Activated CD8-positive, alpha-beta T cell treated with anti-CD3 and anti-CD28 coated beads for 36 hours (primary cell): ENCODE measurements around the gene CCDC54. TPM values are rescaled to one million over a fixed set of nuclear protein-coding genes. Genes with fewer than 3 reads are reported as not detected.
"Not testable (repeated sequence)": the region's sequence is repeated elsewhere in the genome, so short reads cannot be mapped to it uniquely, and the experiment has no call there.

ENCODE experiments used
- ATAC-seq: fragments of 200-7000 bp; cut with Tn5 transposase; one replicate; pipeline ENCODE4 v1.10.0; 2021; ENCODE audit warnings: mild to moderate bottlenecking, moderate library complexity
- CTCF ChIA-PET: fragments of 350-600 bp; sonication (Branson Sonifier 250); formaldehyde crosslinking; loops from one replicate; lab custom pipeline; 2021; ENCODE audit warnings: antibody characterized with exemption; lab: Charles Lee
- POLR2A ChIA-PET: fragments of 350-600 bp; sonication (Branson Sonifier 250); formaldehyde crosslinking; loops from one replicate; lab custom pipeline; 2021; ENCODE audit warnings: antibody characterized with exemption; lab: Charles Lee
- DNase-seq: peaks from one replicate; pipeline ENCODE4 v3.0.0-alpha.2; 2020
- H3K27ac Mint-ChIP-seq: one replicate; pipeline ENCODE4 v1.8.0; 2021; ENCODE audit warnings: mild to moderate bottlenecking, mixed read lengths
- H3K27me3 Mint-ChIP-seq: one replicate; pipeline ENCODE4 v1.8.0; 2021; ENCODE audit warnings: mixed read lengths
- H3K36me3 Mint-ChIP-seq: one replicate; pipeline ENCODE4 v1.8.0; 2021; ENCODE audit warnings: low read depth, mixed read lengths
- H3K4me1 Mint-ChIP-seq: one replicate; pipeline ENCODE4 v1.8.0; 2021; ENCODE audit warnings: low read depth, mixed read lengths
- H3K4me3 Mint-ChIP-seq: one replicate; pipeline ENCODE4 v1.8.0; 2021; ENCODE audit warnings: mild to moderate bottlenecking, moderate library complexity, mixed read lengths
- H3K9me3 Mint-ChIP-seq: one replicate; pipeline ENCODE4 v1.8.0; 2021; ENCODE audit warnings: mixed read lengths
- CTCF ChIP-seq: fragments of 200-600 bp; IDR thresholded peaks from one replicate; pipeline ENCODE4 v1.8.0; 2022; ENCODE audit warnings: antibody characterized with exemption, mild to moderate bottlenecking
- intact Hi-C: fragments of 100-400 bp; cut with micrococcal nuclease; formaldehyde crosslinking; loops from one replicate; pipeline ENCODE4 v1.10.0; 2022
- total RNA-seq, 2 experiments: library from RNA; stranded (reverse); gene quantifications; one replicate each; pipeline ENCODE4 v1.2.3, GENCODE V29; 2021

Gene CCDC54
- total RNA-seq: not detected

DNA sequence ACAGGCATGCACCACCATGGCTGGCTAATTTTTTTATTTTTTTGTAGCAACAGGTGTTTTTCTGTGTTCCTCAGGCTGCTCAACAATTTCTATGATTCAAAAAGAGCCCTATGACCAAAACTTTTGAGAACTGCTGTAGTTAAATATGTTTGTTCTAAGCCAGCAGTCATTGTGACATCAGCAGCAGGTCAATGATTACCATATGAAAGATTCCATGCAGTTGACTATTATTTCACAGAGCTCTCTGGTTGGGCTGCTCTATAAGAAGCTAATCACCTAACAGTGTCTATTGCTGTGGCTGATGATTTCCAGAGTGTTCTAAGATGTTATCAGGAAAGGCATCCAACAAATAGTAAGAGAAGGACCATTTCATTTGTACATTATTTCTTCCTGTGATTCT lies at the start of gene CCDC54:
CCDC54 (plus strand) TSS at position 289 of the 400 bp plus-strand sequence. CDS start 149 bp downstream, outside the sequence.
- ChIA-PET CTCF (no interaction called here), POLR2A (no interaction called here)
- H3K27me3 Mint-ChIP-seq: peaks cover 7% of the 10 kb centered on the region
- no peak for DNase-seq
- no peak for TF ChIP-seq CTCF
- intact Hi-C loops: no loop called here
- no peaks in the 10 kb centered on the region for H3K4me1 Mint-ChIP-seq
- H3K27ac Mint-ChIP-seq: no peak within 1 kb of the TSS
- H3K4me3 Mint-ChIP-seq: no peak within 1 kb of the TSS
- H3K36me3 Mint-ChIP-seq: no peaks in the 10 kb centered on the region
- H3K9me3 Mint-ChIP-seq: no peaks in the 10 kb centered on the region
- no peak for ATAC-seq

- POLR2A ChIA-PET: no interaction called here
- CTCF ChIA-PET: interaction anchor here (0.9 to 1.1 kb wide), 2 partner anchors 56 to 93 kb away, joined by 3 to 4 read pairs; no protein-coding TSS in a partner anchor
Measured at GRCh38 chr3:107328069-107328468, 49.2 kb upstream of the CCDC54 start.

GRCh38 chr3:107329088-107329487 lies 48.2 kb upstream of the CCDC54 start:
- DNase-seq (no peak), ATAC-seq (no peak)
- Mint-ChIP-seq H3K4me3 (no peak overlapping the region), H3K27me3 (no peaks in the 10 kb centered on the region), H3K9me3 (no peaks in the 10 kb centered on the region), H3K36me3 (no peaks in the 10 kb centered on the region), H3K4me1 (no peaks in the 10 kb centered on the region), H3K27ac (no peak overlapping the region)
- CTCF ChIA-PET: no interaction called here
- no peak for TF ChIP-seq CTCF
- intact Hi-C loops: no loop called here
- POLR2A ChIA-PET: no interaction called here

More at GRCh38 chr3:107328069-107328468, 49.2 kb upstream of the CCDC54 start:
- Mint-ChIP-seq H3K36me3 (no peaks in the 10 kb centered on the region), H3K27ac (no peak overlapping the region), H3K27me3 (no peaks in the 10 kb centered on the region), H3K4me3 (no peak overlapping the region), H3K9me3 (no peaks in the 10 kb centered on the region), H3K4me1 (no peaks in the 10 kb centered on the region)
- DNase-seq (no peak), ATAC-seq (no peak)
- no peak for TF ChIP-seq CTCF
- intact Hi-C loops: no loop called here

DNA sequence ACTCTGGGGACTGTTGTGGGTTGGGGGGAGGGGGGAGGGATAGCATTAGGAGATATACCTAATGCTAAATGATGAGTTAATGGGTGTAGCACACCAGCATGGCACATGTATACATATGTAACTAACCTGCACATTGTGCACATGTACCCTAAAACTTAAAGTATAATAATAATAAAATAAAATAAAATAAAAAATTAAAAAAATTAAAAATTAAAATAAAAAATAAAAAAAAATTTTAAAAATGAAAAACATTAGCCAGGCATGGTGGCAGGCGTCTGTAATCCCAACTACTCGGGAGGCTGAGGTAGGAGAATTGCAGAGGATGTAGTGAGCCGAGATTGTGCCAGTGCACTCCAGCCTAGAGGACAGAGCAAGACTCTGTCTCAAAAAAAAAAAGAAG lies 37.5 kb upstream of the CCDC54 start:
- H3K36me3 Mint-ChIP-seq, POLR2A ChIA-PET, intact Hi-C loops, CTCF ChIA-PET, H3K4me1 Mint-ChIP-seq, DNase-seq, ATAC-seq, H3K9me3 Mint-ChIP-seq, H3K27ac Mint-ChIP-seq, H3K4me3 Mint-ChIP-seq, H3K27me3 Mint-ChIP-seq: not testable (repeated sequence)

DNA sequence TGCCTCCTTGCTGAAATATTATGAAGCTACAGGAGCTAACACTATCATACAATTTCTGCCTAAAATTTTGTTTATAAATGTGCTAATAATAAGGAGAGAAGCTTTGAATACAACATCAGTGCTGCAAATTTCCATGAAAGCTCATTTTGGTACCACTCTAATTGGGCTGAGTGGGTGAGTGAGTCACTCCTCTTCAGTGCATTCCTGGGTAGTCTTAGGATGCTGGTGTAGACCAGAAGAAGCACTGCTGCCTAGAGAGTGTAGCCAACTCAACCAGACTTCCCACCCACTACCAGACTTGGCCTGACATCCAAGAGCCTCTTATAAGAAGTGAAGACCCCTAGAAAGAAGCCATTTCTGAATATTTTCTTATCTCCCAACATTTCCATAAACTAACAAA lies 32.5 kb upstream of the CCDC54 start:
- no peak overlapping the region for H3K27ac Mint-ChIP-seq
- no peaks in the 10 kb centered on the region for H3K27me3 Mint-ChIP-seq
- ChIA-PET CTCF (no interaction called here), POLR2A (interaction anchor here (0.7 kb wide), 1 partner anchor 51 kb away, joined by 3 read pairs; no protein-coding TSS in a partner anchor)
- DNase-seq (no peak), ATAC-seq (no peak)
- intact Hi-C loops: no loop called here
- no peaks in the 10 kb centered on the region for H3K9me3 Mint-ChIP-seq
- no peaks in the 10 kb centered on the region for H3K4me1 Mint-ChIP-seq
- H3K36me3 Mint-ChIP-seq: no peaks in the 10 kb centered on the region
- TF ChIP-seq CTCF: no peak
- H3K4me3 Mint-ChIP-seq: no peak overlapping the region
